Fibroblast of lung (primary cell): ENCODE measurements around the gene CYP2F1. TPM values are rescaled to one million over a fixed set of nuclear protein-coding genes. Genes with fewer than 3 reads are reported as not detected.
"Not testable (repeated sequence)": the region's sequence is repeated elsewhere in the genome, so short reads cannot be mapped to it uniquely, and the experiment has no call there.

Source experiments
- DNase-seq, 2 donors: peaks; one replicate each; pipeline versions ENCODE4 v3.0.0 to v3.0.0-alpha.2; 2010; ENCODE audit warnings: low read depth in 2 of 2
- H2AFZ ChIP-seq: 2 replicates; pipeline ENCODE4 v1.5.1; 2012; ENCODE audit warnings: low read length, control low read depth, inconsistent platforms
- H3K27ac ChIP-seq: 2 replicates; pipeline ENCODE4 v1.5.1; 2011; ENCODE audit warnings: low read length, control low read depth; ENCODE audit not compliant: insufficient read depth
- H3K27me3 ChIP-seq: 2 replicates; pipeline ENCODE4 v1.5.1; 2011; ENCODE audit warnings: mild to moderate bottlenecking, low read length; ENCODE audit not compliant: control insufficient read depth, insufficient read depth
- H3K36me3 ChIP-seq: 2 replicates; pipeline ENCODE4 v1.5.1; 2011; ENCODE audit warnings: low read length; ENCODE audit not compliant: control insufficient read depth, insufficient read depth
- H3K4me1 ChIP-seq: 2 replicates; pipeline ENCODE4 v1.5.1; 2011; ENCODE audit warnings: low read length; ENCODE audit not compliant: control insufficient read depth, insufficient read depth; ENCODE audit errors: extremely low read depth
- H3K4me2 ChIP-seq: 2 replicates; pipeline ENCODE4 v1.5.1; 2011; ENCODE audit warnings: low read length, control low read depth; ENCODE audit not compliant: insufficient read depth; ENCODE audit errors: extremely low read depth
- H3K4me3 ChIP-seq, 4 experiments: fragments of 200-600 bp in 1 of 4; sonication (generic) in 1 of 4; replicated peaks in 1 of 4; 2 replicates each; pipeline ENCODE4 v1.5.1; 2011 to 2016; ENCODE audit warnings: low read length in 4 of 4, low read depth in 3 of 4, mild to moderate bottlenecking in 3 of 4, control low read depth in 2 of 4, inconsistent platforms in 1 of 4, mixed read lengths in 1 of 4; ENCODE audit not compliant: insufficient read depth in 1 of 4; ENCODE audit errors: control extremely low read depth in 1 of 4
- H3K79me2 ChIP-seq: 2 replicates; pipeline ENCODE4 v1.5.1; 2012; ENCODE audit warnings: mild to moderate bottlenecking, low read length, inconsistent platforms; ENCODE audit not compliant: control insufficient read depth, insufficient read depth
- H3K9ac ChIP-seq: 2 replicates; pipeline ENCODE4 v1.5.1; 2011; ENCODE audit warnings: mild to moderate bottlenecking, low read length, control low read depth; ENCODE audit not compliant: insufficient read depth
- H3K9me3 ChIP-seq: 2 replicates; pipeline ENCODE4 v1.5.1; 2012; ENCODE audit warnings: low read depth, low read length; ENCODE audit not compliant: control insufficient read depth, insufficient read depth
- H4K20me1 ChIP-seq: 2 replicates; pipeline ENCODE4 v1.5.1; 2011; ENCODE audit warnings: low read length; ENCODE audit not compliant: control insufficient read depth, insufficient read depth; ENCODE audit errors: extremely low read depth
- EZH2 ChIP-seq: IDR thresholded peaks from 2 replicates; pipeline ENCODE4 v1.5.1; 2012; ENCODE audit warnings: low read length, control low read depth, mild to moderate bottlenecking; ENCODE audit errors: missing control alignments
- polyA plus RNA-seq, 2 donors: library from polyadenylated mRNA; depleted of rRNA in 1 of 2; stranded (reverse) in 1 of 2; unstranded in 1 of 2; fragments of >200 nt; gene quantifications; 2 replicates each; pipeline ENCODE4 v1.2.1, GENCODE V29; 2011 to 2012; ENCODE audit warnings: missing spikeins in 1 of 2
- total RNA-seq: library from RNA; depleted of rRNA; stranded (reverse); fragments of >200 nt; gene quantifications from 2 replicates; pipeline ENCODE4 v1.2.1, GENCODE V29; 2014
- TF ChIP-seq, protein P1 (sequence below), 2 donors: IDR thresholded peaks in 1 of 2; conservative IDR thresholded peaks in 1 of 2; 1 replicate in 1 of 2; 2 replicates in 1 of 2; pipeline ENCODE4 v1.5.1; 2011 to 2012; ENCODE audit warnings: low read length in 2 of 2, control low read depth in 1 of 2, inconsistent platforms in 1 of 2, low read depth in 1 of 2, mild to moderate bottlenecking in 1 of 2

CYP2F1 gene
- total and polyA plus RNA-seq, 2 donors (not counting 1 experiment from before 2014, with no cell fraction given), result not detected

DNA sequence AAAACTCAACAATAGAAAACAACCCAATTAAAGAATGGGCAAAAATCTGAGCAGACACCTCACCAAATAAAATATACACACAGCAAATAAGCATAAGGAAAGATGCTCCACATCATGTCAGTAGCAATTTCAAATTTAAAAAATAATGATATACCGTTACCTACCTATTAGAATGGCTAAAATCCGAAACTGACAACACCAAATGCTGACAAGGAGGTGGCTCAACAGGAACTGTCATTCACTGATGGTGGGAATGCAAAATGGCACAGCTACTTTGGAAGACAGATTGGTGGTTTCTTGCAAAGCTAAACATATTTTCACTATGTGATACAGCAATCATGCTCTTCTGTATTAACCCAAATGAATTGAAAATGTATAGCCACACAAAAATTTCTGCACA is 16.9 kb upstream of the CYP2F1 start:
- no peak for DNase-seq
- TF ChIP-seq, protein P1, sequence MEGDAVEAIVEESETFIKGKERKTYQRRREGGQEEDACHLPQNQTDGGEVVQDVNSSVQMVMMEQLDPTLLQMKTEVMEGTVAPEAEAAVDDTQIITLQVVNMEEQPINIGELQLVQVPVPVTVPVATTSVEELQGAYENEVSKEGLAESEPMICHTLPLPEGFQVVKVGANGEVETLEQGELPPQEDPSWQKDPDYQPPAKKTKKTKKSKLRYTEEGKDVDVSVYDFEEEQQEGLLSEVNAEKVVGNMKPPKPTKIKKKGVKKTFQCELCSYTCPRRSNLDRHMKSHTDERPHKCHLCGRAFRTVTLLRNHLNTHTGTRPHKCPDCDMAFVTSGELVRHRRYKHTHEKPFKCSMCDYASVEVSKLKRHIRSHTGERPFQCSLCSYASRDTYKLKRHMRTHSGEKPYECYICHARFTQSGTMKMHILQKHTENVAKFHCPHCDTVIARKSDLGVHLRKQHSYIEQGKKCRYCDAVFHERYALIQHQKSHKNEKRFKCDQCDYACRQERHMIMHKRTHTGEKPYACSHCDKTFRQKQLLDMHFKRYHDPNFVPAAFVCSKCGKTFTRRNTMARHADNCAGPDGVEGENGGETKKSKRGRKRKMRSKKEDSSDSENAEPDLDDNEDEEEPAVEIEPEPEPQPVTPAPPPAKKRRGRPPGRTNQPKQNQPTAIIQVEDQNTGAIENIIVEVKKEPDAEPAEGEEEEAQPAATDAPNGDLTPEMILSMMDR (conservative IDR thresholded peaks at IDR 0.05 in 1 of 2, IDR thresholded peaks at IDR 0.05 in 1 of 2; ENCODE audit: low read depth in 1 of 2, low read length in 2 of 2), result no peak
- TF ChIP-seq EZH2, result no peak
- H3K4me1 ChIP-seq, result no peaks in the 10 kb centered on the region
- H3K27ac ChIP-seq, result no peak overlapping the region
- H3K4me3 ChIP-seq, result no peak overlapping the region
- no peaks in the 10 kb centered on the region for H4K20me1 ChIP-seq
- no peaks in the 10 kb centered on the region for H3K27me3 ChIP-seq
- H3K36me3 ChIP-seq, result no peaks in the 10 kb centered on the region
- no peak overlapping the region for H3K4me2 ChIP-seq
- no peaks in the 10 kb centered on the region for H3K9me3 ChIP-seq
- no peak overlapping the region for H2AFZ ChIP-seq
- H3K79me2 ChIP-seq, result no peaks in the 10 kb centered on the region
- H3K9ac ChIP-seq, result no peak overlapping the region

GRCh38 chr19:41098762-41099161 is 15.5 kb upstream of the CYP2F1 start:
- H3K79me2 ChIP-seq, result no peaks in the 10 kb centered on the region
- DNase-seq, result no peak
- H3K9ac ChIP-seq, result no peak overlapping the region
- no peaks in the 10 kb centered on the region for H3K9me3 ChIP-seq
- H3K27me3 ChIP-seq, result no peaks in the 10 kb centered on the region
- no peak overlapping the region for H3K27ac ChIP-seq
- H3K36me3 ChIP-seq, result no peaks in the 10 kb centered on the region
- no peak overlapping the region for H3K4me3 ChIP-seq
- H3K4me2 ChIP-seq, result no peak overlapping the region
- no peaks in the 10 kb centered on the region for H3K4me1 ChIP-seq
- no peaks in the 10 kb centered on the region for H4K20me1 ChIP-seq
- no peak overlapping the region for H2AFZ ChIP-seq
- no peak for TF ChIP-seq EZH2
- TF ChIP-seq, protein P1 (conservative IDR thresholded peaks at IDR 0.05 in 1 of 2, IDR thresholded peaks at IDR 0.05 in 1 of 2; ENCODE audit: low read depth in 1 of 2, low read length in 2 of 2), result no peak

DNA sequence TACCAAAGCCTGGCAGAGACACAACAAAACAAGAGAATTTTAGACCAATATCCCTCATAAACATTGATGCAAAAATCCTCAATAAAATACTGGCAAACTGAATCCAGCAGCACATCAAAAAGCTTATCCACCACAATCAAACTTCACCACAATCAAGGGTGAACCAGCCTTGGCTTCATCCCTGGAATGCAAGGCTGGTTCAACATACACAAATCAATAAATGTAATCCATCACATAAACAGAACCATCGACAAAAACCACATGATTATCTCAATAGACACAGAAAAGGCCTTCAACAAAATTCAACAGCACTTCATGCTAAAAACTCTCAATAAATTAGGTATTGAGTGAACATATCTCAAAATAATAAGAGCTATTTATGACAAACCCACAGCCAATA is 12.0 kb upstream of the CYP2F1 start:
- H3K36me3 ChIP-seq, H3K4me2 ChIP-seq, H3K4me3 ChIP-seq, H3K9ac ChIP-seq, H3K4me1 ChIP-seq, H3K27me3 ChIP-seq, H3K27ac ChIP-seq, H4K20me1 ChIP-seq, H2AFZ ChIP-seq, H3K79me2 ChIP-seq, DNase-seq, H3K9me3 ChIP-seq: not testable (repeated sequence)
